Measurements from ENCODE around the gene THOC6. TPM values are rescaled to one million over a fixed set of nuclear protein-coding genes. Genes with fewer than 3 reads are reported as not detected.
A peak's percentile ranks its signal among the peaks of the same experiment; 100 is the strongest.

THOC6 gene
- total and polyA plus RNA-seq, 7 experiments from 2014 or later, result 25.3 to 60.6 (median 27.0) TPM

DNA sequence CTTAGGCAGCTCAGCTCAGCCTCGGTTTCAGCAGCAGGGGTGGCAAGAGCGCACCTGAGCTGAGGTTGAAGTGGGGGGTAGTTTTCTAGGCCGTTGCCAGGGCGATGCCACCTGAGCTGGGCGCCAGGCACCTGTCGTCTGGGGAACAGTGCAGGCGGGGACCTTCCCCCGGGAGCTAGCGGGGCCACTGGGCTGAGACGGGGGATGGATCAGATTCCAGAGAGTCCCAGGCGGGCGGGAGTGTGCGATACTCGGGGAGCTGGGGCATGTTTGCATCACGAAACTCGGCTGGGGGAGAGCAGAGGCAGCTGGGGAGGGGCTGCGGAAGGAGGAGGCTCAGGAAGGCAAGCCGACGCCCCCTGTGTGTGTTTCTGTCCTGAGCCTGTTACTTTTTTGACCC, 11.6 kb upstream of the THOC6 start:
- Mint-ChIP-seq H3K4me3 (peak overlapping the region in 3 of 10 donors; percentile 40 to 56 (median 55)), H3K27ac (no peak overlapping the region)

DNA sequence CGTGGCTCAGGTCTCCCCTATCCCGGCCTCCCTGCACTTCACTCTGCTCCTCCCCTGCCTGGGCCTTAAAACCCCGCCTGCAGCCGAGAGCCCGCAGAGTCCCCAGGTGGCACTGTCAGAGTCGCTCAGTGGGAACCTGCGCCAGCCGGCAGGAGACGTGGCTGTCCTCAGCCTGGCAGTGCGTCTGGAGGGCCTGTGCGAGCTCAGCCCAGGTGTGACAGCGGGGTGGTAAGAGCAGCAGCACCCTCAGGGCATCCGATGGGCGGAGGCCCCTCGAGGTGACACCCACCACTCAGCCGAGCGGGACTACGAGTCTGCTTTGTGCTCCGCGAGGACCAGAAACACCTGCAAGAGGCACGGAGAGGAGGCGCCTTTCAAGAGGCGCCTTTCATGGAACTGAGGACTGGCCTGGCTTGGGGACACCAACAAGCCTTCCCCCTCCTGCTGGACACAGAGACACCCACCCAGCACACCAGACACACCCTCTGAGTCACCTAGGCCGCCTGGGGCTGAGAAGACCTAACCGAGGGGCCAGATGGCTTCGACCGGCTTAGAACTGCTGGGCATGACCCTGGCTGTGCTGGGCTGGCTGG, 10.9 kb upstream of the THOC6 start, which contains the start of gene CLDN9:
CLDN9 (plus strand) TSS at position 96 of the 593 bp plus-strand sequence; CDS start at position 536, 440 bp downstream.
- Mint-ChIP-seq H3K27ac (no peak within 1 kb of the TSS), H3K9me3 (no peaks in the 10 kb centered on the region), H3K4me1 (peaks cover 5 to 23% (median 12%) of the 10 kb centered on the region in 7 donors), H3K4me3 (peak within 1 kb of the TSS in 3 of 10 donors; percentile 40 to 56 (median 55)), H3K27me3 (peaks cover 0 to 26% (median 3%) of the 10 kb centered on the region in 5 donors), H3K36me3 (no peaks in the 10 kb centered on the region)
- intact Hi-C loops (cut with micrococcal nuclease), result no loop called here
- no peaks in the 10 kb centered on the region for H3K36me3 ChIP-seq (ENCODE audit: control insufficient read depth in 2 of 3, insufficient read depth in 3 of 3, low read length in 3 of 3)
- H3K4me1 ChIP-seq (ENCODE audit: control insufficient read depth in 2 of 2, insufficient read depth in 2 of 2, low read length in 2 of 2), result peaks cover 9% of the 10 kb centered on the region in 2 donors
- POLR2A ChIA-PET, result interaction anchor here (1.7 kb wide), 1 partner anchor 10 kb away, joined by 4 read pairs; the partner anchor contains the start of genes HCFC1R1 and THOC6
- peak; percentile 42 for ATAC-seq
- DNase-seq, result no peak
- CTCF ChIA-PET, result interaction anchor here (1.1 kb wide), 1 partner anchor 9 kb away, joined by 4 read pairs; no protein-coding TSS in a partner anchor
- H3K9me3 ChIP-seq (ENCODE audit: control insufficient read depth in 2 of 3, low read length in 3 of 3), result no peaks in the 10 kb centered on the region
- no peak within 1 kb of the TSS for H3K4me3 ChIP-seq (ENCODE audit: low read length)
- H3K27ac ChIP-seq (ENCODE audit: low read depth, low read length), result no peak within 1 kb of the TSS
- H3K27me3 ChIP-seq (ENCODE audit: control insufficient read depth in 2 of 2, insufficient read depth in 2 of 2, low read length in 2 of 2), result no peaks in the 10 kb centered on the region

More for the DNA sequence above, 11.6 kb upstream of the THOC6 start:
- DNase-seq (no peak), ATAC-seq (no peak)
- Mint-ChIP-seq H3K36me3 (no peaks in the 10 kb centered on the region), H3K9me3 (no peaks in the 10 kb centered on the region), H3K27me3 (peaks cover 0 to 26% (median 5%) of the 10 kb centered on the region in 5 donors), H3K4me1 (peaks cover 12 to 28% (median 18%) of the 10 kb centered on the region in 7 donors)
- Histone ChIP-seq H3K27me3 (ENCODE audit: control insufficient read depth in 2 of 2, insufficient read depth in 2 of 2, low read length in 2 of 2) (no peaks in the 10 kb centered on the region), H3K36me3 (ENCODE audit: control insufficient read depth in 2 of 3, insufficient read depth in 3 of 3, low read length in 3 of 3) (no peaks in the 10 kb centered on the region), H3K4me3 (ENCODE audit: low read length) (no peak overlapping the region), H3K27ac (ENCODE audit: low read depth, low read length) (no peak overlapping the region), H3K4me1 (ENCODE audit: control insufficient read depth in 2 of 2, insufficient read depth in 2 of 2, low read length in 2 of 2) (peaks cover 16% of the 10 kb centered on the region in 2 donors), H3K9me3 (ENCODE audit: control insufficient read depth in 2 of 3, low read length in 3 of 3) (no peaks in the 10 kb centered on the region)
- ChIA-PET POLR2A (interaction anchor here (1.0 to 1.7 kb wide), 2 partner anchors 11 to 122 kb away, joined by 4 read pairs; partner anchors contain the start of genes HCFC1R1, THOC6 and ZNF213), CTCF (interaction anchor here (1.1 kb wide), 1 partner anchor 8 kb away, joined by 4 read pairs; no protein-coding TSS in a partner anchor)
- intact Hi-C loops (cut with micrococcal nuclease), result no loop called here

DNA sequence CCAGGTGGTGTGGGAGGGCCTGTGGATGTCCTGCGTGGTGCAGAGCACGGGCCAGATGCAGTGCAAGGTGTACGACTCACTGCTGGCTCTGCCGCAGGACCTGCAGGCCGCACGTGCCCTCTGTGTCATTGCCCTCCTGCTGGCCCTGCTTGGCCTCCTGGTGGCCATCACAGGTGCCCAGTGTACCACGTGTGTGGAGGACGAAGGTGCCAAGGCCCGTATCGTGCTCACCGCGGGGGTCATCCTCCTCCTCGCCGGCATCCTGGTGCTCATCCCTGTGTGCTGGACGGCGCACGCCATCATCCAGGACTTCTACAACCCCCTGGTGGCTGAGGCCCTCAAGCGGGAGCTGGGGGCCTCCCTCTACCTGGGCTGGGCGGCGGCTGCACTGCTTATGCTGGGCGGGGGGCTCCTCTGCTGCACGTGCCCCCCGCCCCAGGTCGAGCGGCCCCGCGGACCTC, 10.3 kb upstream of the THOC6 start:
- Mint-ChIP-seq H3K9me3 (no peaks in the 10 kb centered on the region), H3K36me3 (no peaks in the 10 kb centered on the region), H3K4me1 (peaks cover 0 to 19% (median 8%) of the 10 kb centered on the region in 7 donors), H3K27ac (no peak overlapping the region), H3K4me3 (no peak overlapping the region), H3K27me3 (peaks cover 0 to 32% (median 0%) of the 10 kb centered on the region in 5 donors)
- POLR2A ChIA-PET, result interaction anchor here (0.9 to 1.3 kb wide), 2 partner anchors 10 to 114 kb away, joined by 3 to 5 read pairs; partner anchors contain the start of genes HCFC1R1 and THOC6
- Histone ChIP-seq H3K4me3 (ENCODE audit: low read length) (no peak overlapping the region), H3K27ac (ENCODE audit: low read depth, low read length) (no peak overlapping the region), H3K27me3 (ENCODE audit: control insufficient read depth in 2 of 2, insufficient read depth in 2 of 2, low read length in 2 of 2) (no peaks in the 10 kb centered on the region), H3K9me3 (ENCODE audit: control insufficient read depth in 2 of 3, low read length in 3 of 3) (no peaks in the 10 kb centered on the region), H3K4me1 (ENCODE audit: control insufficient read depth in 2 of 2, insufficient read depth in 2 of 2, low read length in 2 of 2) (peaks cover 3 to 4% of the 10 kb centered on the region in 2 donors), H3K36me3 (ENCODE audit: control insufficient read depth in 2 of 3, insufficient read depth in 3 of 3, low read length in 3 of 3) (no peaks in the 10 kb centered on the region)
- ATAC-seq (no peak), DNase-seq (no peak)
- CTCF ChIA-PET, result no interaction called here
- intact Hi-C loops (cut with micrococcal nuclease), result no loop called here

DNA sequence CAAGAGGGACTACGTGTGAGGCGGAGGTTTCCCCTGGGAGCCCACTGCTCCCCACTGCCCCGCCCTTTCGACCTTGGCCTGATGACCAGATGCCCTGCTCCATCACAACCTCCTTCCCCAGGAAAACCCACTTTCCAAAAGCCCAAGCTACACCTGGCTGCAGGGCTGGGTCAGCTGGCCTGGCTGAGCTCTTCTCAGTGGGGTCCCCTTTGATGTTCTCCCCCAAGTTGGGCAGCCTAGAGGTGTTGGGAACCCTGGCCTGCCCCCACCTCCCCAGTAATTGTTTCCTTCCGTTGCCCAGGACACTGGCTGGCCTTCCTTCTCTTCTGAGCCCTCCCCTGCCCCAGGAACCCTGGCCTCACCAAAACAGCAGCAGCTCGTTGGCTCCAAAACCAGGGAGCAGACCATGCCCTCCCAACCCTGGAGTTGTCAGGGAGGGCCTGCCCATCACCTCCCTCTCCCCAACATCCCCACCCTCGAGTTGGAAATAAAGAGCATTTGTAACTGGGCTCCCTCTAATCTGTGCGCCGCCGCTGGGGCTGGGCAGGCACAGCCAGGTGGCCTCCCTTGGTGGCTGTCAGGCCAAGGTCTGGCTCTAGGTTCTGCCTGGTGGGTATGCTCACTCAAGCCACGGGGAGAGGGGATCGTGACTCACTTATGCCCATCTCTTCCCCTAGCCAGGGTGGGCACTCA, 9.7 kb upstream of the THOC6 start:
- Histone ChIP-seq H3K27me3 (ENCODE audit: control insufficient read depth in 2 of 2, insufficient read depth in 2 of 2, low read length in 2 of 2) (no peaks in the 10 kb centered on the region), H3K4me3 (ENCODE audit: low read length) (no peak overlapping the region), H3K27ac (ENCODE audit: low read depth, low read length) (no peak overlapping the region), H3K4me1 (ENCODE audit: control insufficient read depth in 2 of 2, insufficient read depth in 2 of 2, low read length in 2 of 2) (peaks cover under 1 to 1% of the 10 kb centered on the region in 2 donors), H3K36me3 (ENCODE audit: control insufficient read depth in 2 of 3, insufficient read depth in 3 of 3, low read length in 3 of 3) (no peaks in the 10 kb centered on the region), H3K9me3 (ENCODE audit: control insufficient read depth in 2 of 3, low read length in 3 of 3) (no peaks in the 10 kb centered on the region)
- intact Hi-C loops (cut with micrococcal nuclease), result no loop called here
- no peak overlapping the region for H3K27ac Mint-ChIP-seq
- no peaks in the 10 kb centered on the region for H3K36me3 Mint-ChIP-seq
- H3K4me1 Mint-ChIP-seq, result peaks cover 0 to 16% (median 8%) of the 10 kb centered on the region in 7 donors
- no peaks in the 10 kb centered on the region for H3K9me3 Mint-ChIP-seq
- POLR2A ChIA-PET, result interaction anchor here (0.9 to 1.3 kb wide), 2 partner anchors 9 to 113 kb away, joined by 3 to 5 read pairs; partner anchors contain the start of genes HCFC1R1 and THOC6
- peaks cover 0 to 35% (median 0%) of the 10 kb centered on the region in 5 donors for H3K27me3 Mint-ChIP-seq
- CTCF ChIA-PET, result no interaction called here
- no peak for DNase-seq
- no peak overlapping the region for H3K4me3 Mint-ChIP-seq
- ATAC-seq, result no peak

DNA sequence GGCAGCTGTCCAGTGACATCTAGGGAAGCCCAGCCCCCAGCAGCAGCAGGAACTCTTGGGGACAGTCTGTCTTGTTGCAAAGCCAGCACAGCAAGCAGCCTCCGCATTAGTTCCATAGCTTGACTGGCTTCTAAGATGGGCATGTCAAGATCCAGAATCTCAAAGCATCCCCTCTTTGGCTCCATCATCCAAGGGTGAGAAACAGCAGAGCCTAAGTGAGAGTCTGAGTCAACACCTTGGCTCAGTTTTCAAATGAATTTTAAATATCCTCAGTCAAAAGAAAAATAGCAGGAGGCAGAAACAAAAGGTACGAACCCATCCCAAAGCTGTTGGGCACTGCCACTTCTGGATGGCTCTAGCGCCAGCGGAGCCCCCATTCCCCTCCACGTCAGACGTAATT, 8.9 kb upstream of the THOC6 start:
- H3K36me3 ChIP-seq (ENCODE audit: control insufficient read depth in 2 of 3, insufficient read depth in 3 of 3, low read length in 3 of 3), result no peaks in the 10 kb centered on the region
- Mint-ChIP-seq H3K4me3 (no peak overlapping the region), H3K4me1 (peaks cover 0 to 21% (median 16%) of the 10 kb centered on the region in 7 donors), H3K36me3 (no peaks in the 10 kb centered on the region), H3K9me3 (no peaks in the 10 kb centered on the region), H3K27me3 (peaks cover 0 to 36% (median 0%) of the 10 kb centered on the region in 5 donors), H3K27ac (no peak overlapping the region)
- no peak for ATAC-seq
- H3K27ac ChIP-seq (ENCODE audit: low read depth, low read length), result no peak overlapping the region
- no peaks in the 10 kb centered on the region for H3K27me3 ChIP-seq (ENCODE audit: control insufficient read depth in 2 of 2, insufficient read depth in 2 of 2, low read length in 2 of 2)
- H3K4me3 ChIP-seq (ENCODE audit: low read length), result no peak overlapping the region
- DNase-seq, result no peak
- intact Hi-C loops (cut with micrococcal nuclease), result no loop called here
- H3K4me1 ChIP-seq (ENCODE audit: control insufficient read depth in 2 of 2, insufficient read depth in 2 of 2, low read length in 2 of 2), result peaks cover 3 to 10% of the 10 kb centered on the region in 2 donors
- CTCF ChIA-PET, result no interaction called here
- POLR2A ChIA-PET, result no interaction called here
- H3K9me3 ChIP-seq (ENCODE audit: control insufficient read depth in 2 of 3, low read length in 3 of 3), result no peaks in the 10 kb centered on the region

DNA sequence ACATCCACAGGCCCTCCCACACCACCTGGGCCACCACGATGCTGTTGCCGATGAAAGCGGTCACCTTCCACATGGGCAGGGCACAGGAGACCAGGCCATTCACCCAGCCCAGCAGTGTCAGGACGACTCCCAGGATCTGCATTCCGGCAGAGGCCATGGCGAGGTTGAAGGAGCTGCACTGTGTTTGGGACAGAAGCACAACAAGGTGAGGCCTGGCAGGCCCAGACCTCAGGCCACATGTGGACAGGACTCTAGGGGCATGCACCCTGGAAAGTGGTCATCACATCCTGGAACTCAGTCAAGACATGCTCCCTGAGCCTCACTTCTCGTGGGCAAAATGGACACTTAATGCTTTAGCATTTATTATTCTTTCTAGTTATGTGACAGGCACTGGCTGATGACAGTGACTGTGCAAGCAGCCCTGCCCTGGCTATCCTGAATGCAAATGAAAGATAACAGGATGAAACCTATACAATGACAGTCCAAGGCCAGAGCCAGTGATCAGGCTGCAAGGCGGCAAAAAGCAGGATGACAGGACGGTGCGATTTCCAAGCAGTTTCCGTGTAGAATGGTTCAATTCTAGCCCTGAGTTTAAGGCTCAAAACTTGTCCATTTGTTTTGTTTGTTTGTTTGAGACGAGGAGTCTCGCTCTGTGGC, 7.8 kb upstream of the THOC6 start:
- Mint-ChIP-seq H3K36me3 (no peaks in the 10 kb centered on the region), H3K27ac (no peak overlapping the region), H3K9me3 (no peaks in the 10 kb centered on the region), H3K4me1 (peaks cover 0 to 25% (median 18%) of the 10 kb centered on the region in 7 donors), H3K4me3 (no peak overlapping the region), H3K27me3 (peaks cover 0 to 37% (median 0%) of the 10 kb centered on the region in 5 donors)
- ChIA-PET POLR2A (no interaction called here), CTCF (no interaction called here)
- Histone ChIP-seq H3K36me3 (ENCODE audit: control insufficient read depth in 2 of 3, insufficient read depth in 3 of 3, low read length in 3 of 3) (no peaks in the 10 kb centered on the region), H3K4me1 (ENCODE audit: control insufficient read depth in 2 of 2, insufficient read depth in 2 of 2, low read length in 2 of 2) (peaks cover 7 to 15% of the 10 kb centered on the region in 2 donors), H3K27ac (ENCODE audit: low read depth, low read length) (no peak overlapping the region), H3K4me3 (ENCODE audit: low read length) (no peak overlapping the region), H3K27me3 (ENCODE audit: control insufficient read depth in 2 of 2, insufficient read depth in 2 of 2, low read length in 2 of 2) (no peaks in the 10 kb centered on the region), H3K9me3 (ENCODE audit: control insufficient read depth in 2 of 3, low read length in 3 of 3) (no peaks in the 10 kb centered on the region)
- no peak for ATAC-seq
- no peak for DNase-seq
- intact Hi-C loops (cut with micrococcal nuclease), result no loop called here

All from naive thymus-derived CD4-positive, alpha-beta T cell (primary cell).